K562 (cell line): ENCODE measurements around the gene RBM28. TPM values are rescaled to one million over a fixed set of nuclear protein-coding genes. Genes with fewer than 3 reads are reported as not detected.

Experiments
- ATAC-seq: fragments of 200-7000 bp; cut with Tn5 transposase; 3 replicates; pipeline ENCODE4 v1.9.1; 2020; ENCODE audit warnings: moderate library complexity
- BruUV-seq: library from RNA; stranded (reverse); fragments of 400-500 nt; replicated peaks from 2 replicates; lab custom pipeline; 2021; lab: Mats Ljungman, UMichigan
- CTCF ChIA-PET: fragments of 300-600 bp; formaldehyde crosslinking; extraction: SDS; loops from one replicate; lab custom pipeline; 2021; ENCODE audit warnings: low intra/inter-chr PET ratio; lab: Yijun Ruan, JAX
- POLR2A ChIA-PET: fragments of 300-600, 350-650 bp; sonication (Branson Sonifier 250); formaldehyde crosslinking; extraction: SDS; loops from one replicate; lab custom pipeline; 2021; ENCODE audit warnings: antibody characterized with exemption, inconsistent platforms; lab: Yijun Ruan, JAX
- DNase-seq, 4 experiments: peaks; one replicate each; pipeline versions ENCODE4 v3.0.0 to v3.0.0-alpha.2; 2011 to 2018; ENCODE audit warnings: low spot score in 3 of 4, mixed read lengths in 3 of 4; ENCODE audit errors: extremely low read depth in 1 of 4
- FAIRE-seq: peaks from 2 replicates; lab custom pipeline; 2011; peaks lifted over from hg19 to GRCh38; lab: Jason Lieb, UNC
- H2AFZ ChIP-seq: 2 replicates; pipeline ENCODE4 v1.6.0; 2011; ENCODE audit warnings: low read depth, low read length, control low read depth, inconsistent platforms
- H3K27ac ChIP-seq: fragments of 200-600 bp; 3 replicates; pipeline ENCODE4 v1.8.0; 2011; ENCODE audit warnings: low read depth, mild to moderate bottlenecking, control low read depth, inconsistent platforms, low read length, moderate library complexity, mixed read lengths; ENCODE audit errors: extremely low read depth
- H3K27me3 ChIP-seq, 2 experiments: fragments of 300-600 bp in 1 of 2; 2 replicates in 1 of 2; 3 replicates in 1 of 2; pipeline versions ENCODE4 v1.6.0 to v1.8.0; 2011; ENCODE audit warnings: inconsistent platforms in 2 of 2, low read length in 2 of 2, mild to moderate bottlenecking in 1 of 2, mixed read lengths in 1 of 2, moderate library complexity in 1 of 2; ENCODE audit not compliant: control insufficient read depth in 2 of 2, insufficient read depth in 2 of 2
- H3K36me3 ChIP-seq: fragments of 300-600 bp; 3 replicates; pipeline ENCODE4 v1.8.0; 2011; ENCODE audit warnings: mild to moderate bottlenecking, low read length, inconsistent platforms; ENCODE audit not compliant: control insufficient read depth, insufficient read depth
- H3K4me1 ChIP-seq, 2 experiments: fragments of 200-600 bp in 1 of 2; replicated peaks in 1 of 2; 2 replicates in 1 of 2; 3 replicates in 1 of 2; pipeline versions ENCODE4 v1.5.1 to v1.8.0; 2011; ENCODE audit warnings: inconsistent platforms in 2 of 2, low read length in 2 of 2, mild to moderate bottlenecking in 1 of 2, mixed read lengths in 1 of 2, moderate library complexity in 1 of 2; ENCODE audit not compliant: control insufficient read depth in 2 of 2, insufficient read depth in 2 of 2
- H3K4me2 ChIP-seq: 2 replicates; pipeline ENCODE4 v1.6.1; 2011; ENCODE audit warnings: low read length, control low read depth, inconsistent platforms, mixed read lengths; ENCODE audit not compliant: insufficient read depth
- H3K4me3 ChIP-seq: fragments of 200-600 bp; sonication (generic), shearing (Covaris generic); 2 replicates; pipeline ENCODE4 v1.5.1; 2016; ENCODE audit warnings: control low read depth, inconsistent platforms
- H3K79me2 ChIP-seq: fragments of 200-600 bp; 3 replicates; pipeline ENCODE4 v1.8.0; 2011; ENCODE audit warnings: low read length, inconsistent platforms; ENCODE audit not compliant: control insufficient read depth, insufficient read depth
- H3K9ac ChIP-seq, 2 experiments: 2 replicates each; pipeline versions ENCODE4 v1.6.0 to v1.6.1; 2011; ENCODE audit warnings: low read depth in 2 of 2, low read length in 2 of 2, control low read depth in 1 of 2, inconsistent platforms in 1 of 2, mild to moderate bottlenecking in 1 of 2, mixed read lengths in 1 of 2; ENCODE audit not compliant: insufficient read depth in 1 of 2
- H3K9me1 ChIP-seq: one replicate; pipeline ENCODE4 v1.6.0; 2011; ENCODE audit warnings: inconsistent platforms, mild to moderate bottlenecking, low read length, moderate library complexity; ENCODE audit not compliant: control insufficient read depth, insufficient read depth
- H3K9me3 ChIP-seq: replicated peaks from 2 replicates; pipeline ENCODE4 v1.5.1; 2011; ENCODE audit warnings: low read depth, low read length, inconsistent platforms; ENCODE audit not compliant: control insufficient read depth, insufficient read depth
- H4K20me1 ChIP-seq: replicated peaks from 2 replicates; pipeline ENCODE4 v1.6.1; 2011; ENCODE audit warnings: low read length, inconsistent platforms, mixed read lengths; ENCODE audit not compliant: control insufficient read depth, insufficient read depth
- ASH1L ChIP-seq: fragments of 450-650 bp; IDR thresholded peaks from 2 replicates; pipeline ENCODE4 v1.6.1; 2018; ENCODE audit warnings: borderline replicate concordance, mild to moderate bottlenecking, low read depth; ENCODE audit not compliant: partially characterized antibody
- FOXJ3 ChIP-seq: sonication (generic); formaldehyde crosslinking; IDR thresholded peaks from 2 replicates; pipeline ENCODE4 v1.4.0; 2020; ENCODE audit warnings: mild to moderate bottlenecking, missing genetic modification reagents
- PURB ChIP-seq: sonication (generic); formaldehyde crosslinking; IDR thresholded peaks from 2 replicates; pipeline ENCODE4 v1.9.0; 2021; ENCODE audit warnings: low read depth, mild to moderate bottlenecking, missing genetic modification reagents
- SRF ChIP-seq, 2 experiments: fragments of 250-450, 450-650 bp in 1 of 2; sonication (Bioruptor Pico) in 1 of 2; sonication (generic) in 1 of 2; formaldehyde crosslinking; IDR thresholded peaks; 2 replicates each; pipeline versions ENCODE4 v1.5.0 to v1.5.1; 2020 to 2022; ENCODE audit warnings: mild to moderate bottlenecking in 1 of 2, missing genetic modification reagents in 1 of 2
- TAF1 ChIP-seq: IDR thresholded peaks from 2 replicates; pipeline ENCODE4 v1.6.1; 2011; ENCODE audit warnings: mild to moderate bottlenecking, low read length, moderate library complexity; ENCODE audit not compliant: insufficient read depth, control insufficient read depth, severe bottlenecking; ENCODE audit errors: extremely low read depth
- ZFX ChIP-seq: sonication (generic); formaldehyde crosslinking; IDR thresholded peaks from 2 replicates; pipeline ENCODE4 v1.8.0; 2022; ENCODE audit warnings: mild to moderate bottlenecking, missing genetic modification reagents, moderate library complexity
- ZNF444 ChIP-seq: fragments of 250-450 bp; sonication (Bioruptor Pico); IDR thresholded peaks from 2 replicates; pipeline ENCODE4 v1.4.0; 2020; ENCODE audit warnings: mild to moderate bottlenecking, moderate library complexity
- ZNF740 ChIP-seq, 3 experiments: fragments of 200-800 bp in 1 of 3; sonication (Bioruptor generic) in 1 of 3; sonication (generic) in 1 of 3; formaldehyde crosslinking in 1 of 3; IDR thresholded peaks; 2 replicates each; pipeline versions ENCODE4 v1.6.1 to v1.8.0; 2016 to 2022; ENCODE audit warnings: mild to moderate bottlenecking in 2 of 3, missing compliant biosample characterization in 2 of 3, missing genetic modification characterization in 2 of 3, missing genetic modification reagents in 1 of 3
- ZNF76 ChIP-seq: fragments of 250-450 bp; sonication (Bioruptor Pico); IDR thresholded peaks from 2 replicates; pipeline ENCODE4 v1.4.0; 2020; ENCODE audit warnings: mild to moderate bottlenecking, moderate library complexity, borderline replicate concordance
- WGBS: fragments of 100-300 bp; shearing (Covaris generic); methylation state at CpG from one replicate; pipeline ENCODE4 v1.1.6; 2016; ENCODE audit warnings: low coverage, mixed read lengths; ENCODE audit not compliant: insufficient coverage; ENCODE audit errors: missing lambda C conversion rate; 5-methylcytosine and 5-hydroxymethylcytosine counted together
- in situ Hi-C: fragments of 300-500 bp; cut with MboI; formaldehyde crosslinking; loops from 4 replicates; pipeline ENCODE4 v1.15.0; 2018; ENCODE audit warnings: inconsistent platforms, mixed read lengths
- intact Hi-C: fragments of 100-400 bp; cut with micrococcal nuclease; formaldehyde crosslinking; loops from 2 replicates; pipeline ENCODE4 v1.14.2; 2022
- polyA plus RNA-seq, 8 experiments: library from polyadenylated mRNA; depleted of rRNA in 4 of 8; stranded (reverse) in 5 of 8; unstranded in 3 of 8; fragments of >200 nt; fragmentation: Nextera tagmentation in 2 of 8; fragmentation: Illumina TruSeq in 1 of 8; extraction: Ambion mirVana in 2 of 8; extraction: Trizol in 1 of 8; gene quantifications; 2 replicates each; pipeline versions ENCODE4 v1.2.1 to v1.2.3, GENCODE V29; 2011 to 2014; ENCODE audit warnings: inconsistent platforms in 1 of 8, missing spikeins in 1 of 8
- total RNA-seq, 7 experiments: library from RNA; depleted of rRNA in 6 of 7; stranded (reverse); fragments of >200 nt in 6 of 7; fragmentation: Illumina TruSeq in 2 of 7; extraction: Trizol in 2 of 7; gene quantifications; 2 replicates each; pipeline versions ENCODE4 v1.2.1 to v1.2.3, GENCODE V29; 2011 to 2021; ENCODE audit warnings: low replicate concordance in 1 of 7
- TF ChIP-seq, protein P1 (sequence below), 2 experiments: IDR thresholded peaks in 1 of 2; conservative IDR thresholded peaks in 1 of 2; 2 replicates each; pipeline ENCODE4 v1.6.1; 2016; ENCODE audit warnings: low read depth in 2 of 2, mild to moderate bottlenecking in 1 of 2, missing compliant biosample characterization in 1 of 2, missing genetic modification characterization in 1 of 2, moderate library complexity in 1 of 2
- TF ChIP-seq, protein P2 (sequence below): fragments of 450-650 bp; formaldehyde crosslinking; IDR thresholded peaks from 2 replicates; pipeline ENCODE4 v1.4.0; 2020; ENCODE audit warnings: mild to moderate bottlenecking, moderate library complexity

RBM28 gene
- total and polyA plus RNA-seq, 9 of the 15 experiments (the other 6 are each of a cell fraction or from before 2014, with no cell fraction given): 65.8 to 213 (median 138) TPM

DNA sequence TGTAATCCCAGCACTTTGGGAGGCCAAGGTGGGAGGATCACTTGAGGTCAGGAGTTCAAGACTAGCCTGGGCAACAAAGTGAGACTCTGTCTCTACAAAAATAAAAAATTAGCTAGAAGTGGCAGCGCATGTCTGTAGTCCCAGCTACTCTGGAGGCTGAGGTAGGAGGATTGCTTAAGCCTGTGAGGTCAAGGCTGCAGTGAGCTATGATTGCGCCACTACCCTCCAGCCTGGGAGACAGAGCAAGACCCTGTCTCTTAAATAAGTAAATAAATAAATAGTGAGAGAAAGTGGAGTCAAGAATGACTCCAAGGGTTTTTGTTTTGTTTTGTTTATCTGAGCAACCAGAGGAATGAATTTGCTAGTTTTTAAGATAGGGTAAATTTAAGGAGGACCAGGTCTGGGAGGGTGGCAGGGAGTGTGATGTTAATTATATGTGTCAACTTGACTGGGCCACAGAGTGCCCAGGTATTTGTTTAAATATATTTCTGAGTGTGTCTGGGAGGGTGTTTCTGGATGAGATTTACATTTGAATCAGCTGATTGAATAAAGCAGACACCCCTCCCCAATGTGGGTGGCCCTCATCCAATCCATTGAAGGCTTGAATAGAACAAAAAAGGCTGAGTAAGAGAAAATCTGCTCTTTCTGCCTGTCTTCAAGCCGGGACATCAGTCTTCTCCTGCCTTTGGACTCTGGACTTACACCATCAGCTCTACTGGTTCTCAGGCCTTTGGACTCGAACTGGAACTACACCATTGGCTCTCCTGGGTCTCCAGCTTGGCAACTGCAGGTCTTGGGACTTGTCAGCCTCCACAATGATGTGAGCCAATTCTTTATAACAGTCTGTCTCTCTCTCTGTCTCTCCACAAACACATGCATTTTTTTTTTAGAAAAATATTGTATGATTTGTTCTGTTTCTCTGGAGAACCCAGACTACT lies 42.5 kb upstream of the RBM28 start (continued):
- TF ChIP-seq, protein P1, sequence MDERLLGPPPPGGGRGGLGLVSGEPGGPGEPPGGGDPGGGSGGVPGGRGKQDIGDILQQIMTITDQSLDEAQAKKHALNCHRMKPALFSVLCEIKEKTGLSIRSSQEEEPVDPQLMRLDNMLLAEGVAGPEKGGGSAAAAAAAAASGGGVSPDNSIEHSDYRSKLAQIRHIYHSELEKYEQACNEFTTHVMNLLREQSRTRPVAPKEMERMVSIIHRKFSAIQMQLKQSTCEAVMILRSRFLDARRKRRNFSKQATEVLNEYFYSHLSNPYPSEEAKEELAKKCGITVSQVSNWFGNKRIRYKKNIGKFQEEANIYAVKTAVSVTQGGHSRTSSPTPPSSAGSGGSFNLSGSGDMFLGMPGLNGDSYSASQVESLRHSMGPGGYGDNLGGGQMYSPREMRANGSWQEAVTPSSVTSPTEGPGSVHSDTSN (CRISPR knock-in tag; IDR thresholded peaks at IDR 0.05; ENCODE audit: low read depth): no peak
- TF ChIP-seq, protein P1 (tag; conservative IDR thresholded peaks at IDR 0.05; ENCODE audit: low read depth): no peak

DNA sequence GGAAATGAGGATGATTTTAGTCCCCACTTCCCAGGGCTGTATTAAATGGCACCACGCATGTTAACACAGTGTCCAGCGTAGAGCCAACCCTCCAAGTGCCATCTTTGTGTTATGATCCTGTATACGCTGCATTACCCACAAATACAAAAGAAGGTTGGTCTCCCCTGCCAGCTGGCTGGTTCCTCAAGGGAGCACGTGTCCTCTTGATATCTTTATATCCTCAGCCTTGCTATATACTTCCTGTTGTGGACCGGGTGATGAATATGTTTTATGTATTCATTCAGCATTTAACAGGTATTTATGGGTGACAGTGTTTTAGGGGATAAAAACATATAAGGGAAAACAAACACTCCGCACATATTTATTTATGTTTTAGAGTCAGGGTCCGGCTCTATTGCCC lies 41.0 kb upstream of the RBM28 start:
- ATAC-seq (no peak), DNase-seq (no peak), FAIRE-seq (no peak)
- Histone ChIP-seq H3K9me1 (peaks cover 3% of the 10 kb centered on the region), H4K20me1 (0 out of 2 replicates have a peak, but pooled peaks cover 11% of the 10 kb centered on the region), H3K4me2 (no peak overlapping the region), H3K9me3 (no peaks in the 10 kb centered on the region), H2AFZ (peak overlapping the region; percentile 26; the same call in 1 of the 2 replicates), H3K4me3 (no peak overlapping the region), H3K4me1 (peaks cover 6 to 22% of the 10 kb centered on the region in 2 experiments; a peak in 4 of 5 replicates), H3K36me3 (no peaks in the 10 kb centered on the region), H3K27ac (no peak overlapping the region), H3K79me2 (no peaks in the 10 kb centered on the region), H3K9ac (no peak overlapping the region), H3K27me3 (no peaks in the 10 kb centered on the region)
- 21% methylated on average over 7 of the region's 7 CpGs for whole genome bisulfite sequencing
- in situ Hi-C loops (loop anchor here (5.0 kb wide), 1 partner anchor 37 kb away; no protein-coding TSS in a partner anchor), intact Hi-C loops (loop anchor here (10.0 kb wide), 1 partner anchor 150 kb away; no protein-coding TSS in a partner anchor)
- POLR2A ChIA-PET: interaction anchor here (0.6 kb wide), 1 partner anchor 647 kb away, joined by 3 read pairs; no protein-coding TSS in a partner anchor
- CTCF ChIA-PET: interaction anchor here (0.9 kb wide), 1 partner anchor 38 kb away, joined by 3 read pairs; no protein-coding TSS in a partner anchor
- BruUV-seq: no TSS peak
- TF ChIP-seq PURB (CRISPR knock-in tag) (no peak), ZNF740 (CRISPR knock-in tag; IDR thresholded peaks at IDR 0.05) (no peak), ZNF740 (tag; IDR thresholded peaks at IDR 0.05) (no peak), ZFX (no peak), TAF1 (no peak), ZNF76 (CRISPR knock-in tag) (no peak), SRF (CRISPR knock-in tag; IDR thresholded peaks at IDR 0.05) (no peak), ASH1L (no peak), FOXJ3 (CRISPR knock-in tag) (no peak), ZNF444 (CRISPR knock-in tag) (no peak)
- TF ChIP-seq, protein P2, sequence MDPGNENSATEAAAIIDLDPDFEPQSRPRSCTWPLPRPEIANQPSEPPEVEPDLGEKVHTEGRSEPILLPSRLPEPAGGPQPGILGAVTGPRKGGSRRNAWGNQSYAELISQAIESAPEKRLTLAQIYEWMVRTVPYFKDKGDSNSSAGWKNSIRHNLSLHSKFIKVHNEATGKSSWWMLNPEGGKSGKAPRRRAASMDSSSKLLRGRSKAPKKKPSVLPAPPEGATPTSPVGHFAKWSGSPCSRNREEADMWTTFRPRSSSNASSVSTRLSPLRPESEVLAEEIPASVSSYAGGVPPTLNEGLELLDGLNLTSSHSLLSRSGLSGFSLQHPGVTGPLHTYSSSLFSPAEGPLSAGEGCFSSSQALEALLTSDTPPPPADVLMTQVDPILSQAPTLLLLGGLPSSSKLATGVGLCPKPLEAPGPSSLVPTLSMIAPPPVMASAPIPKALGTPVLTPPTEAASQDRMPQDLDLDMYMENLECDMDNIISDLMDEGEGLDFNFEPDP (CRISPR knock-in tag): no peak
